GM12891 (cell line): Measurements from ENCODE around the gene OST4. TPM values are rescaled to one million over a fixed set of nuclear protein-coding genes. Genes with fewer than 3 reads are reported as not detected.
"Not testable (repeated sequence)": the region's sequence is repeated elsewhere in the genome, so short reads cannot be mapped to it uniquely, and the experiment has no call there.

Experiments
- DNase-seq: peaks from one replicate; pipeline ENCODE4 v3.0.0; 2011; ENCODE audit warnings: low spot score; ENCODE audit not compliant: insufficient read length
- FAIRE-seq: peaks from 2 replicates; lab custom pipeline; 2011; peaks lifted over from hg19 to GRCh38; lab: Jason Lieb, UNC
- PAX5 ChIP-seq: IDR thresholded peaks from 2 replicates; pipeline ENCODE4 v1.6.1; 2011; ENCODE audit warnings: low read length, moderate library complexity, mild to moderate bottlenecking; ENCODE audit not compliant: insufficient read depth, severe bottlenecking
- POLR2A ChIP-seq: IDR thresholded peaks from 2 replicates; pipeline ENCODE4 v1.6.1; 2011; ENCODE audit warnings: low read depth, low read length, control low read depth
- POLR2AphosphoS5 ChIP-seq: IDR thresholded peaks from 2 replicates; pipeline ENCODE4 v1.6.1; 2011; ENCODE audit warnings: low read depth, low read length, control low read depth
- POU2F2 ChIP-seq: IDR thresholded peaks from 2 replicates; pipeline ENCODE4 v1.6.1; 2011; ENCODE audit warnings: low read depth, mild to moderate bottlenecking, control low read depth, low read length, moderate library complexity
- SPI1 ChIP-seq: IDR thresholded peaks from 2 replicates; pipeline ENCODE4 v1.6.1; 2011; ENCODE audit warnings: low read depth, low read length, control low read depth
- TAF1 ChIP-seq: IDR thresholded peaks from 2 replicates; pipeline ENCODE4 v1.6.1; 2011; ENCODE audit warnings: low read depth, low read length, control low read depth
- polyA plus RNA-seq: library from polyadenylated mRNA; unstranded; fragments of >200 nt; gene quantifications from one replicate; pipeline ENCODE4 v1.2.1, GENCODE V29; 2012; ENCODE audit warnings: low read depth, missing spikeins, inconsistent platforms; ENCODE audit not compliant: missing spikeins

OST4 gene
- 666 TPM for polyA plus RNA-seq

- TF ChIP-seq POLR2AphosphoS5 (peak; percentile 87), TAF1 (0 out of 2 replicates have a peak, but pooled peaks have one; percentile 64), POU2F2 (no peak), POLR2A (peak; percentile 88), SPI1 (no peak), PAX5 (peak; percentile 17)
- FAIRE-seq (peak; percentile 97), DNase-seq (peak; percentile 98)
These were observed at the start of gene OST4 for GRCh38 chr2:27071277-27071989. OST4 (minus strand) TSS chr2:27071654.

GRCh38 chr2:27119330-27119670 lies 47.8 kb upstream of the OST4 start:
- not testable (repeated sequence) for FAIRE-seq, DNase-seq

GRCh38 chr2:27118525-27119329 lies 47.3 kb upstream of the OST4 start, which contains the start of gene CGREF1:
CGREF1 (minus strand) TSS chr2:27119128; CDS start chr2:27104366, 14,762 bp downstream.
- peak; percentile 55 for DNase-seq
- FAIRE-seq = peak; percentile 94
- no peak for TF ChIP-seq POU2F2
- no peak for TF ChIP-seq TAF1
- TF ChIP-seq POLR2A = no peak
- TF ChIP-seq PAX5 = no peak
- TF ChIP-seq POLR2AphosphoS5 = no peak
- TF ChIP-seq SPI1 = no peak

GRCh38 chr2:27117995-27118524 lies 46.6 kb upstream of the OST4 start:
- DNase-seq (no peak), FAIRE-seq (no peak)
- TF ChIP-seq POLR2A (no peak), POLR2AphosphoS5 (no peak), TAF1 (no peak), SPI1 (no peak), POU2F2 (no peak), PAX5 (no peak)

GRCh38 chr2:27115519-27115918 lies 44.1 kb upstream of the OST4 start:
- DNase-seq (no peak), FAIRE-seq (no peak)
- TF ChIP-seq PAX5 (no peak), TAF1 (no peak), POLR2AphosphoS5 (no peak), SPI1 (no peak), POU2F2 (no peak), POLR2A (no peak)

GRCh38 chr2:27111392-27112078 lies 40.1 kb upstream of the OST4 start:
- not testable (repeated sequence) for DNase-seq, FAIRE-seq

GRCh38 chr2:27110603-27111352 lies 39.3 kb upstream of the OST4 start:
- FAIRE-seq, DNase-seq: not testable (repeated sequence)

GRCh38 chr2:27109083-27109482 lies 37.6 kb upstream of the OST4 start:
- no peak for TF ChIP-seq POLR2A
- no peak for TF ChIP-seq TAF1
- TF ChIP-seq PAX5 = no peak
- TF ChIP-seq POU2F2 = no peak
- no peak for TF ChIP-seq POLR2AphosphoS5
- no peak for FAIRE-seq
- no peak for DNase-seq

GRCh38 chr2:27108221-27108620 lies 36.8 kb upstream of the OST4 start:
- TF ChIP-seq POLR2A = no peak
- no peak for TF ChIP-seq POU2F2
- TF ChIP-seq POLR2AphosphoS5 = no peak
- no peak for TF ChIP-seq SPI1
- TF ChIP-seq TAF1 = no peak
- FAIRE-seq (no peak), DNase-seq (no peak)
